Neutrophil (primary cell): ENCODE results near the gene KDM2B.

ENCODE experiments used
- H3K27ac ChIP-seq: fragments of 200-600 bp; sonication (generic); 2 replicates; pipeline ENCODE4 v1.5.1; 2016; ENCODE audit warnings: mild to moderate bottlenecking, moderate library complexity
- H3K27me3 ChIP-seq: fragments of 200-600 bp; sonication (generic); 2 replicates; pipeline ENCODE4 v1.6.0; 2016; ENCODE audit warnings: mild to moderate bottlenecking
- H3K36me3 ChIP-seq: fragments of 200-600 bp; sonication (generic); 2 replicates; pipeline ENCODE4 v1.5.1; 2017
- H3K4me1 ChIP-seq, 2 experiments: fragments of 200-600 bp in 1 of 2; sonication (generic) in 1 of 2; 1 replicate in 1 of 2; 2 replicates in 1 of 2; pipeline versions ENCODE4 v1.5.1 to v1.6.1; 2013 to 2016; ENCODE audit warnings: low read depth in 1 of 2, low read length in 1 of 2, mild to moderate bottlenecking in 1 of 2, moderate library complexity in 1 of 2; ENCODE audit not compliant: control insufficient read depth in 1 of 2, insufficient read depth in 1 of 2
- H3K4me3 ChIP-seq, 2 experiments: fragments of 200-600 bp in 1 of 2; sonication (generic) in 1 of 2; 1 replicate in 1 of 2; 2 replicates in 1 of 2; pipeline ENCODE4 v1.5.1; 2013 to 2016; ENCODE audit warnings: low read depth in 1 of 2, low read length in 1 of 2, mild to moderate bottlenecking in 1 of 2, moderate library complexity in 1 of 2
- H3K9me3 ChIP-seq: fragments of 200-600 bp; sonication (generic); 2 replicates; pipeline ENCODE4 v1.5.1; 2016
- CTCF ChIP-seq: fragments of 200-600 bp; sonication (generic); IDR thresholded peaks from 2 replicates; pipeline ENCODE4 v1.5.1; 2016; ENCODE audit warnings: antibody characterized with exemption

KDM2B gene

GRCh38 chr12:121535150-121536053 is 45.4 kb downstream of the KDM2B start:
- Histone ChIP-seq H3K27ac (no peak overlapping the region), H3K9me3 (no peaks in the 10 kb centered on the region), H3K36me3 (no peaks in the 10 kb centered on the region), H3K4me3 (peak overlapping the region in 1 of 2 experiments; percentile 91), H3K4me1 (peaks cover 33 to 38% of the 10 kb centered on the region in 2 experiments), H3K27me3 (peaks cover 17% of the 10 kb centered on the region)
- no peak for TF ChIP-seq CTCF

- Histone ChIP-seq H3K4me1 (peaks cover 37 to 41% of the 10 kb centered on the region in 2 experiments), H3K27ac (no peak overlapping the region), H3K4me3 (no peak overlapping the region), H3K36me3 (no peaks in the 10 kb centered on the region), H3K27me3 (peaks cover 17% of the 10 kb centered on the region), H3K9me3 (no peaks in the 10 kb centered on the region)
- no peak for TF ChIP-seq CTCF
Observed at GRCh38 chr12:121534495-121535148, 46.2 kb downstream of the KDM2B start.

- no peaks in the 10 kb centered on the region for H3K9me3 ChIP-seq
- no peak for TF ChIP-seq CTCF
- H3K4me3 ChIP-seq = no peak overlapping the region
- H3K4me1 ChIP-seq = peaks cover 36 to 37% of the 10 kb centered on the region in 2 experiments
- H3K36me3 ChIP-seq = no peaks in the 10 kb centered on the region
- peaks cover 17% of the 10 kb centered on the region for H3K27me3 ChIP-seq
- no peak overlapping the region for H3K27ac ChIP-seq
Observed at GRCh38 chr12:121533394-121534090, 47.3 kb downstream of the KDM2B start.

GRCh38 chr12:121532503-121533393 is 48.1 kb downstream of the KDM2B start:
- H3K4me1 ChIP-seq = peaks cover 30% of the 10 kb centered on the region in 2 experiments
- H3K27ac ChIP-seq = no peak overlapping the region
- no peaks in the 10 kb centered on the region for H3K36me3 ChIP-seq
- no peak for TF ChIP-seq CTCF
- H3K27me3 ChIP-seq = peaks cover 14% of the 10 kb centered on the region
- no peaks in the 10 kb centered on the region for H3K9me3 ChIP-seq
- H3K4me3 ChIP-seq = no peak overlapping the region

- Histone ChIP-seq H3K4me3 (no peak overlapping the region), H3K9me3 (no peaks in the 10 kb centered on the region), H3K4me1 (peaks cover 18 to 20% of the 10 kb centered on the region in 2 experiments), H3K27ac (peak overlapping the region; percentile 61), H3K36me3 (no peaks in the 10 kb centered on the region), H3K27me3 (peaks cover 8% of the 10 kb centered on the region)
- TF ChIP-seq CTCF = no peak
Observed at GRCh38 chr12:121531356-121531750, 49.5 kb downstream of the KDM2B start.
